DMS153 (cell line): ENCODE data around the gene DTX1.
"Not testable (repeated sequence)": the region's sequence is repeated elsewhere in the genome, so short reads cannot be mapped to it uniquely, and the experiment has no call there.

Source experiments
- DNase-seq: peaks from one replicate; lab custom pipeline; 2025; lab: John Stamatoyannopoulos, UW

The DTX1 gene

GRCh38 chr12:113137861-113138783 is 81.6 kb downstream of the DTX1 start:
- no peak for DNase-seq

GRCh38 chr12:113138826-113139225 is 82.3 kb downstream of the DTX1 start:
- no peak for DNase-seq

- no peak for DNase-seq
Observed at GRCh38 chr12:113140706-113141105, 84.2 kb downstream of the DTX1 start.

- not testable (repeated sequence) for DNase-seq
Observed at GRCh38 chr12:113141716-113142115, 85.2 kb downstream of the DTX1 start.

GRCh38 chr12:113142173-113142885 is 85.8 kb downstream of the DTX1 start:
- DNase-seq, result peak; percentile 69

GRCh38 chr12:113142886-113143332 is 86.4 kb downstream of the DTX1 start:
- DNase-seq, result no peak

GRCh38 chr12:113143959-113144358 is 87.4 kb downstream of the DTX1 start:
- no peak for DNase-seq

GRCh38 chr12:113144806-113145205 is 88.3 kb downstream of the DTX1 start:
- no peak for DNase-seq

- DNase-seq, result no peak
Observed at GRCh38 chr12:113145720-113146551, 89.4 kb downstream of the DTX1 start.

- DNase-seq, result peak; percentile 29
Observed at GRCh38 chr12:113146999-113147398, 90.5 kb downstream of the DTX1 start.
